ENCODE measurements around the gene SOX5.
"Not testable (repeated sequence)": the region's sequence is repeated elsewhere in the genome, so short reads cannot be mapped to it uniquely, and the experiment has no call there.

Gene SOX5

DNA sequence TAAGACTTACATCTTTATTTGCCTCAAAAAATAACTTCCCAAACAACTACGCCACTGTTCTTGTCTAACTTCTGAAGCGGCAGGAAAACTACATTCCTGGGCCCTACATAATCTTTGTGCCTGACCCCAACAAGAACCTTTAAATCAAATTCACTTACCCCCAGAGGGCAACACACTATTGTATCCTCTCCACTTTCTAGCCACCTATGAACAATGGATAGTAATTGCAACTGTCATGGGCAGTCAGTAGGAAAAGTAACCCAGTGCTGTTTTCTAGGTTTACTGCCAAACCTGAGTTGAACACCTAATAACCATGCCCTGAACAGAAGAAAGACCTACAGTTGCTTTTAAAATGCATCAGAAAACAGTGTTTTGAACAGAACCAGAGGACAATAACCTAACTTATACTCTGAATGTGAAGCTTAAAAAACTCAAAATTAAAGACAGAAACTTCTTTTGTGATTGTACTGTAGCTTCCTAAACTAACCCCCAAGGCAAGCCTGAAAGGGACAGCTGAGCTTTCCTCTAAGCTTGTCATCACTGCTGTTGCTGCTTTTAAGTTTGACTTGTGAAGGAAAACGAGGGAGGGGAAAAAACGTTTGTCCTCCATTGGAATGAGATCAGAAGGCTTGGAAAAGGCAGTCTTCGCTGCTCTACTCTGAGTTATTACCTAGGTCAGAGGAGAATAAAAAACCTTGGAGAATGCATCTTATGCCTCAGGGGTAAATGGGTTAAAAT, 195.7 kb downstream of the SOX5 start:
- DNase-seq, result no peak

- DNase-seq, result no peak
Observed at GRCh38 chr12:23752245-23752644, 197.2 kb downstream of the SOX5 start.

DNA sequence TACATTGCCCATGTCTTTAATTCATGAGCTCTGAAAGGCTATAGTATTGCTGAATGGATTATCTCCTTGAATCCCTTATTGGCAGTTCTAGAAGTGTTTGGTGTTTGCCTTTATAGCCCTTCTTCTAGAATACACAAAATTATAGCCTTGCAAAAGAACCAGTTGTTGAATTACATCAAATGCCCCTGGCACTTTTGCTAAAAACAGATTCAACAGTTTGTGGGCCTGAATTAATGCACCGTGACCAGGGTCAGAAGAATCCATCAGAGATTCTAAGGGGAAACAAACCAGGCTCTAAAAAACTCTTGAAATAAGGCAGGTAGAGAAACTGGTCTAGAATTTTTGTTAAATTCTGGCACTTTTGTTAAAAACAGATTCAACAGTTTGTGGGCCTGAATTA, 197.8 kb downstream of the SOX5 start:
- no peak for DNase-seq

- DNase-seq, result no peak
Observed at GRCh38 chr12:23750923-23751322, 198.5 kb downstream of the SOX5 start.

DNA sequence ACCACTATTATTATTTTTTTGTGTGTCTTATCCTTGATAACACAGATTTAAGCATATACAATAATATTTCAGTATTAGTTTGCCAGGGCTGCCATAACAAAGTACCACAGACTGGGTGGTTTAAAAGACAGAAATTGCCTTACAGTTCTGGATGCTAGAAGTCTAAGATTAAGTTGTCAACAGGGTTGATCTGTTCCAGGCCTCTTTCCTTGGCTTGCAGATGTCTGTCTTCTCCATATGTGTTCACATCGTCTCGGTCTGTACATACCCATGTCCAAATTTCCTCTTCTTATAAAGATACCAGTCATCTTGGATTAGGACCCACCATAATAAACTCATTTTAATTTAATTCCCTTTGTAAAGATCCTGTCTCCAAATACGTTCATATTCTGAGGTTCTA, 204.8 kb downstream of the SOX5 start:
- no peak for DNase-seq

- DNase-seq, result no peak
Observed at GRCh38 chr12:23742574-23742973, 206.9 kb downstream of the SOX5 start.

DNA sequence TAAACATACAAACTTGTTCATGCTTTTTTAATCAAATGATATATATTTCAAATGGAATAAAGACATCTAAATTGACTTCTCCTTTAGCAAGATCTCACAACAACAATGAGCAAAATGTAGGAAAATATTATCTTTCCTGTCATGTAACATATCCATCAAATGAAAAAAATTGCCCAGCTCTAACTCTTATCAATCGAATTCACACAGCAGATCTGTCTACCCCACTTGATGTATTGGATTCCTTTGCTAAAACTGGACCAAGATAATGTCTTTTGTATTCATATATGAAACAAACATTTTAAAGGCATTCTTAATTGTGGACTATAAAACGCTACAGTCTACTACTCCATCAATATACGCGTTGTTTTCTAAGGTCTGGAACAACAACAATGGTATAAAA, 218.0 kb downstream of the SOX5 start:
- DNase-seq, result no peak

GRCh38 chr12:23731035-23731434, 218.4 kb downstream of the SOX5 start:
- DNase-seq, result no peak

DNA sequence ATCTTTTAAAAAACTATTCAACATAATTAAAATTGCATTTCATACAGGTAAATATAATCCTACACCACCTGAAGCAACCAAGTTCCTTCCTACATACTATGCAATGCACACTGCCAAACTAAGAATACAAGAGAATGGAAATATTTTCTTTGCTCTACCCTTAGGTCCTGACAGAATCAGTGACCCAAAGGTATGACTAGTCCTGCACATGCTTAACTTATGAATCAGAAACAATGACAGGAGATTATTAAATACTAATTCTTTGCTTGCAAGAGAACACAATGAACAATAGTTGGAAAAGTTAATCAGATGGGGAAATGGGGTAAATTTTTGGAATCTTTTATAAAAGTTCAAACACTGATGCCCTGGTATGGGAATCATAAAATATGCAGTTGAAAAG, 220.1 kb downstream of the SOX5 start:
- no peak for DNase-seq

DNA sequence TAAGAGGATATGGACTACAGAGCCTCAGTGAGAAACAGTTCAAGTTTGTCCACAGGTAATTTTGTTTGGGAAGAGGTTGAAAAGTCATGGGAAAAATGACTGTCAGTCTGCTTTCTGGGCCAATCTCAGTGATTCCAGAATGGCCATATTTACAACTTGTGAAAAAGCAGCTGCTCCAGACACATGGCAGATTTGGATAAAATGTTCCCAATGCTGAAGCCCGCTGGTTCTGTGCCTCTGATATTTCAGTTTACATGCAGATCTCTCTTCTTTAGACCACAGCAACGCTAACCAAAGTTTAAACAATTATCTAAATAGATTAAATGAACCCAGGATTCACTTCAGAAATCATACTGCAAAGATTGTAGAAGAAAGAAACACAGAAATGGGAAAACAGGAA, 222.8 kb downstream of the SOX5 start:
- DNase-seq, result no peak

- DNase-seq, result no peak
Observed at GRCh38 chr12:23722655-23723054, 226.8 kb downstream of the SOX5 start.

GRCh38 chr12:23721268-23721667, 228.2 kb downstream of the SOX5 start:
- DNase-seq, result no peak

GRCh38 chr12:23719493-23719892, 230.0 kb downstream of the SOX5 start:
- no peak for DNase-seq

- DNase-seq, result not testable (repeated sequence)
Observed at GRCh38 chr12:23710361-23710760, 239.1 kb downstream of the SOX5 start.

GRCh38 chr12:23708185-23708837, 241.2 kb downstream of the SOX5 start:
- no peak for DNase-seq

GRCh38 chr12:23707270-23707669, 242.2 kb downstream of the SOX5 start:
- DNase-seq, result no peak

DNA sequence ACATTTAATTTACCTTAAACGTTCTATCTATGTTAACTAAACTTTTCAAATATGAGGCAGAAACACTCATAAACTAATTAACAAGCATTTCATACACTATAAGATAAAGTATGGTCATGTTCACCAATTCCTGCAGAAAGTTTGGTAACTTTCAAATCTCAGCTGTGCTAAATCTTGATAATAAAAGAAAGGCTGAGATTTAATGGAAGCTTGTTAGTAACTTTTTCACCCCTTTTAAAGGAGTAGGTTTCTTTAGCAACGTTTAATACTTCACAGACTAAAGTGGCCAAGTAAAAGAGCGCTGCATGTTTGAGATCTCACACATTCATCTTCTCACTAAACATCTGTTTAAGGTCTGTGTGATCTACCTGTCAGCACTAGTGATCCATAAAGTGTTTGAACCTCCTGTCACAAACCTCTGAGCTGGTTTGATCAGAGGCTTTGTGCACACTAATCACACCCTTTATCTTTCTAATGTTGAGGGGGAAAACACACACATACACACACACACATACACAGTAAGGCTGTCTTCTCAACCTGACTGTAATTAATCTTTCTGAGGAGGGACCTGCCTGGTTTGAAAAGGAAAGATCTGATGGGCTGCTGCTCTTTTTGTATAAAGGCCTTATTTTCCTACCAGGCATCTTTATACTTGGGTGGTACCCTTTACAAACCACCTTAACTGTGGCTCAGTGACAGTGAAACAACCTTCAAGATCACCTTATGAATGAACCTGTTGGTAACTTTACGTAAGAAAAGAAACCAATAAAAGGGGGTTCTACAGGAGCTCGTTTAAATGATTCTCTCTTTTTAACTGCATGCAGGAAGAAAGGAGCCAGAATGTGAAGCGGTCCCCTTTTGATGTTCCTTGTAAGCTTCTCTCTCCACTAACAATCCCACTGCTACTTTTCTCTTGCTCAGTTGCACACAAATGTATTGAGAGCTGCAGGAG, 244.2 kb downstream of the SOX5 start:
- no peak for DNase-seq

DNA sequence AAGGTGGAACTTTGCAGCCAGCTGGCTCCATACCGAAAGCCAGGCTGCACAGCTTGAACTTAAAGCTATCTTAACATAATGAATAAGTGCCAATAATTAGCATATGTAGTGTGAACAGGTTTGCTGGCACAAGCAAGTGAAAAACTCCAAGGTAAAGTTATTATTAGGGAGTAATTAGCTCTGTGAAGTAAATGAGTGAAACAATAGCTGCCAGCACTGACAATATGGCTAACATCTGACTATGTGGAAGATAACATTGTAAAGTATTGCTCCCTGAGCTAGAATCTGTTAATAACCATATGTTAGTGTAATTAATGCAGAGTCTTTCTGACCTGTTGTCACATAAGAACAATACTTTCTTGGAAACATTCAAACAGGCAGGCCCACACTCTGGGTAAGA, 246.4 kb downstream of the SOX5 start:
- DNase-seq, result no peak

GRCh38 chr12:23699031-23699430, 250.4 kb downstream of the SOX5 start:
- DNase-seq, result no peak

GRCh38 chr12:23694920-23695319, 254.6 kb downstream of the SOX5 start:
- no peak for DNase-seq

DNA sequence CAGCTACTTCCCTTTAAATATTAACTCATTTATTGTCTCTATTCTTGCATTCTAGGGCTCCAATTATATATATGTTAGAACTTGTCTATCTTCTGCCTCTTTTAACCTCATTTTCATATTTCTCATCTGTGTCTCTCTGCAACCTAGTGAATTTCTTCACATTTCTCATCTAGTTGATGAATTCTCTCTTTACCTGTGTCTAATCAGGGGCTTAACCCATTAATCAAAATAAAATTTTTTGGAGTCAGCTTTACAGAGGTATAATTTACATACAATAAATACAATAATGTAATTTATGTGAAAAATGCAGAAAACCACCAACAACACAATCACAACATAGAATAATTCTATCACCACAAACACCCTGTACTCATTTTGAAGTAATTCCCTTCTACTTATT, 255.2 kb downstream of the SOX5 start:
- no peak for DNase-seq

DNA sequence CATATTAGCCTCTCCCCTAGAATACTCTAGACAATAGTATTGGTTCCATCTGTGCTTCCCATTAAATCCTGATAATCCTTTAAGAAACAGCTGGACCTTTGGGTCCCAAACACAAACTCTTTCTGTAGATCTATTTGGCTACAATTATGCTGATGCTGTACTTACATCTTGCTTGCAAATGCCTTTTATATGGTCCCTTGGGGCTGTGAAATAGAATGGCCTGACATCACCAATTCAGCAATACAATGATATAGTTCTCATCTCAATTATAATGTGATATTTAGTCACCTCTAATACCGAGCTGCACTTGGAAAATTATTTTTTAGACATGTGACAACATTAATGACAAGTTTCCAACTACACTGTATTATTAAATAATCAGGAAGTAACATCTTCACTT, 261.5 kb downstream of the SOX5 start:
- no peak for DNase-seq

GRCh38 chr12:23686095-23686494, 263.4 kb downstream of the SOX5 start:
- DNase-seq, result no peak
